HG03025 (cell line): ENCODE results near the gene PPFIBP1.
A peak's percentile ranks its signal among the peaks of the same experiment; 100 is the strongest.

Source experiments
- ATAC-seq: cut with Tn5 transposase; IDR thresholded peaks from one replicate; pipeline ENCODE4 v1.9.1; 2021; ENCODE audit warnings: mild to moderate bottlenecking, moderate library complexity; ENCODE audit not compliant: unreplicated experiment, low FRiP score

Gene PPFIBP1

GRCh38 chr12:27689558-27690180 lies 165.7 kb downstream of the PPFIBP1 start:
- no peak for ATAC-seq

- no peak for ATAC-seq
Measured at GRCh38 chr12:27693403-27693802, 169.4 kb downstream of the PPFIBP1 start.

GRCh38 chr12:27695556-27696292 lies 171.7 kb downstream of the PPFIBP1 start:
- ATAC-seq: no peak

- no peak for ATAC-seq
Measured at GRCh38 chr12:27696293-27696652, 172.3 kb downstream of the PPFIBP1 start, which contains the start of gene REP15. REP15 (plus strand) TSS chr12:27696447; CDS start chr12:27696563, 116 bp downstream.

GRCh38 chr12:27696864-27697564 lies 173.0 kb downstream of the PPFIBP1 start:
- ATAC-seq: no peak

- ATAC-seq: peak; percentile 79
Measured at GRCh38 chr12:27703720-27704452, 179.9 kb downstream of the PPFIBP1 start.

GRCh38 chr12:27705263-27705662 lies 181.3 kb downstream of the PPFIBP1 start:
- ATAC-seq: no peak

- ATAC-seq: no peak
Measured at GRCh38 chr12:27707216-27707615, 183.2 kb downstream of the PPFIBP1 start.

- no peak for ATAC-seq
Measured at GRCh38 chr12:27709212-27709931, 185.4 kb downstream of the PPFIBP1 start.

GRCh38 chr12:27709932-27710591 lies 186.1 kb downstream of the PPFIBP1 start:
- peak; percentile 34 for ATAC-seq

GRCh38 chr12:27710592-27711316 lies 186.7 kb downstream of the PPFIBP1 start, which contains the start of gene MRPS35:
MRPS35 (plus strand) TSS chr12:27710832; CDS start chr12:27710844, 12 bp downstream.
- ATAC-seq: peak; percentile 95

- no peak for ATAC-seq
Measured at GRCh38 chr12:27711317-27711682, 187.3 kb downstream of the PPFIBP1 start.

GRCh38 chr12:27711967-27712366 lies 188.0 kb downstream of the PPFIBP1 start:
- ATAC-seq: no peak

- no peak for ATAC-seq
Measured at GRCh38 chr12:27723212-27723611, 199.2 kb downstream of the PPFIBP1 start.

GRCh38 chr12:27730097-27730588 lies 206.1 kb downstream of the PPFIBP1 start:
- ATAC-seq: no peak

GRCh38 chr12:27732281-27732680 lies 208.3 kb downstream of the PPFIBP1 start:
- no peak for ATAC-seq

GRCh38 chr12:27733052-27733656 lies 209.1 kb downstream of the PPFIBP1 start:
- ATAC-seq: no peak

GRCh38 chr12:27733791-27734190 lies 209.8 kb downstream of the PPFIBP1 start:
- ATAC-seq: no peak
